Stimulated activated CD8-positive, alpha-beta memory T cell treated with anti-CD3 and anti-CD28 coated beads, Interleukin-15, amount 100 ng/mL, for 24 hours (primary cell): ENCODE data around the gene IGF2.
"Not testable (repeated sequence)": the region's sequence is repeated elsewhere in the genome, so short reads cannot be mapped to it uniquely, and the experiment has no call there.

Experiments used
- DNase-seq: peaks from one replicate; pipeline ENCODE4 v3.0.0-alpha.2; 2020; ENCODE audit warnings: low read depth

The IGF2 gene

DNA sequence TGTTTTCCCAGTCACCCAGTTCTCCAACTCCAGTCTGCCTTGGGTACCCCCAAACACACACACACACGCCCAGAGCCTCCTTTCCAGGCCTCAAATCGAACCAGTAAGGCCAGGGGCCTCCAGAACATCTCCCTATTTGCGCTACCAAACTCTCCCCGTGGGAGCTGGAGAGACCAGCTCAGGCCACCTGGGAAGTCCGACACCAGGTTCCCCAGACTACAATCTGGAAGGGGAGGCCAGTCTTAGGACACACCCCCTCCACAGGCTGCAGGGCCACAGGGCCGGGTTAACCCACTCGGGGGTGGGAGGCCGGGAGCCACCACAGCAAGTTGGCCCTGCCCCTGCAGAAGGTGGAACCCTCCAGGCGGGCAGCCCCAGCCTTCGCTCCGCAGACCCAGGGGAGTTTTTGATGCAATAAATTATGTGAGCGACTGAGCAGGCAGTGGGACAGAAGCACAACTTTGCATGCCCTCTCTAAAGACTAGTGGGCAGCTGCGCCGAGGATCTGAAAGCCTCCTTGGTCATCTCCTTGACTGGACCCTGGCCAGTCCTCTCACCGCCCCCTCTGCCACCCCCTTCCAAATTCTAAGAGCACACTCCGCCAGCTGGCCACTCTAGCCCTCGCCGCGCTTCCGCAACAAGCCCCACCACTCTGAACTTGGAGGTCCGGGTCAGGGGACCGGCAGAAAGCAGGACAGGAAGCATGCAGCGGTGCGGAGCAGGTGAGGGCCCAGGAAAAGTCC, 2.8 kb downstream of the IGF2 start:
- DNase-seq, result no peak

DNA sequence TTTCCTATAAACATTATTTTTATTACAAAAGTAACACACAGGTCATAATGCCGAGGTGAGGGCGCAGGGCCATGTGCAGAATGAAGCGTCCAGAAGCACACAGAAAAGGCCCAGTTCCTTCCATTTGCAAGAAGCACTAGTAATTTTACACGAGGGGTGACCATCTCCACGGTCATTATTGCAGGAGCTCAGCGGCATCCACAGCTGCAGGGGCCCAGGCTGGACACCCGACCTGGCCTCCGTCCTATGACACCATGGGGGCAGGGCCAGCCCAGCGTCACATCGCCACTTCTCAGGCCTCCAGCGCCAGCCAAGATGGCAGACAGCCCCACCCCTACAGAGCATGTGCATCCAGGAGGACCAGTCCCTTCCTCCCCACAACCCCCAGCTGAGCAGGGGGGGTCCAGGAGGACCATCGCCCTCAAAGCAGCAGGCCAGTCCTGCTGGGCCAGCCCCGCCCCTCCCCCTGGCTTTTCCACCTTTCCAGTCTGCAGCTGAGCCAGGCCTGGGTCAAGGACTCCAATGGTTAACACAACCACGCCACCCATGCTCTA, 3.5 kb downstream of the IGF2 start:
- no peak for DNase-seq

DNA sequence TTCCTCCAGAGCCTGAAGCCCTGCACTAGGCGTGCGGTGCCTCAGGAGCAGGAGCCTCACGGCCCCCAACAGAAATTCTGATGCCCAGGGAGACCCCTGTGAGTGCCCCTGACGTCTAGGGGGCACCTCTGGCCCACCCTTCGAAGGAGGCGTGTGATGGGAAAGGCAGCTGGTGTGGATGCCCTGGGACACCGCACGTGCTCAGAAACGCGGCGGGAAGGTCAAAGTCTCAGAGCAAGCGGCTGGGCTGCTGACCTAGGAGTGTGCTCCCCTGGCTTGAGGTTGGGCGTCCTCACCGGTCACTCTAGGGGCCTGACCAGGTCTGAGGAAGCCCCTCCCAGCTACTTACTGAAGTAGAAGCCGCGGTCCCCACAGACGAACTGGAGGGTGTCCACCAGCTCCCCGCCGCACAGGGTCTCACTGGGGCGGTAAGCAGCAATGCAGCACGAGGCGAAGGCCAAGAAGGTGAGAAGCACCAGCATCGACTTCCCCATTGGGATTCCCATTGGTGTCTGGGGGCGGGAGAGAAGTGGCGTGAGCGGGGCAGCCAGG, 4.1 kb downstream of the IGF2 start:
- no peak for DNase-seq

DNA sequence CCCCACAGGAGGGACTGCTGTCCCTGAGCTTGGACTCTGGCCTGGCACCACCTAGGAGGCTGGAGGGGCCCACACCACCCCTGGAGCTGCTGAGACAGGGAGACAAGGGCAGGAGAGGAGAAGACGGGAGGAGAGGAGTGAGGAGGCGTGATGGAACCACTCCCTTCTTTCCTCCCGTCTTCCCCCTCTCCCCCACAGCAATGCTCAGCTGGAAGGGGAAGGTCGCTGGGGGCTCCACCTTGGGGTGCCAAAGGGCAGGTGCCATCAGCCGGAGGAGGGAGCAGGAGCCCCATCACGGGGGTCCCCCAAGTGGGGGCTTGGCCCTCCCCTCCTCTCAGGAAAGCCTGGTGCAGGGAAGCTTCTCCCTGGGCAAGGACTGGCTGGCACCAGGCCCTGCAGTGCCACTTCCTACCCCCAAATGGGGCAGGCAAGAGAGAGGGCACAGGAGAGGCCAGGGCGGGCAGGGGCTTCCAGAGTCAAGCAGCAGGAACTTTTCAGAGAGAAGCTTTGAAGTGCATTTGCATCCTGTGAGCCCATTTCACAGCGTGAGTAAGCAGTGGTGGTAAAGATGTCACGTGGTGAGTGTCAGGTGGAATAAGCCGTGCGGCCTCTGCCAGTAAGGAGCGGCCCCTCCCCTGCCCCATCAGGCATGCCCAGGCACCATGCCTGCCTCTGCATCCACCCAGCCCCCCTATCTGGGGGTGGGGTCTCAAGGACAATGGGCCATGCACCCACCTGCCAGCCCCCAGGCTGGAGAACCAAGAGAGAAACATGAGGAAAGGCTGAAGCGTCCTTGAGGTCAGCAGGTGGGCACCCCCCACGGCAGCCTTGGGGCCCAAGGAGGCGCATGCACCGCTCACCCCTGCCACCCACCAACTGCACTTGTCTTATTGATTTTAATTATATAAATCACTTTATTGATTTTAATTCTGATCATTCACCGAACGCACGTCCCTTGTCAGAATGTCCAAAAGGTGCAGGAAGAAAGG, 4.9 kb downstream of the IGF2 start:
- no peak for DNase-seq

DNA sequence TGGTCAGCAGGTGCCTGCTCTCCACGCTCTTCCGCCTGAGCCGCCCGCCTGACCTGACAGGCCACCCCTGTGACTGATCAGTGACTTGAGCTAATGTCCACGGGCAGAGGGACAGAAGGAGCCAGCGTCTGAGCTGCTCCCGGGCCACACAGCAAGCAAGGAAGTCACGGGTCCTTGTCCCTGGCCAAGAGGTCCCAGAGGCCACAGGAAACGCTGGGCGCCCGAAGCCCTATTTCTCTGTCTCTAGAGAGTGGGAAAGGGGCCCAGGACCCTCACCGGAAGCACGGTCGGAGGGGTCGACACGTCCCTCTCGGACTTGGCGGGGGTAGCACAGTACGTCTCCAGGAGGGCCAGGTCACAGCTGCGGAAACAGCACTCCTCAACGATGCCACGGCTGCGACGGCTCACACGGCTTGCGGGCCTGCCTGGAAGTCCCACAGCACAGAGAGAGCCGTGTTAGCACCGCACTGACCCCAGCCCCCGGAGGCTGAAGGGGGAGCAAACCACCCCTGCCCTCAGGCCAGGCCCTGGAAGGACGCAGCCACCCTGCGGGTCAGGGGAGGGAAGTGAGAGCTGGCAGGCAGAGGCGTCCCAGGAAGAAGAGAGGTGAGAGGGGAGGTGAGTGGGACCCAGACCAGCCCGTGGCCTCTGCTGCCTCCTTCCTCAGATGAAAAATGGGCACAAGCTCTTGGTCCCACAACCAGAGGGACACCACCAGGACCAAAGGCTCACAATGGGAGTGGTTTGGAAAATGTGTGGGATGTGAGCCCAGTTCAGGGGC, 5.8 kb downstream of the IGF2 start:
- DNase-seq, result no peak

DNA sequence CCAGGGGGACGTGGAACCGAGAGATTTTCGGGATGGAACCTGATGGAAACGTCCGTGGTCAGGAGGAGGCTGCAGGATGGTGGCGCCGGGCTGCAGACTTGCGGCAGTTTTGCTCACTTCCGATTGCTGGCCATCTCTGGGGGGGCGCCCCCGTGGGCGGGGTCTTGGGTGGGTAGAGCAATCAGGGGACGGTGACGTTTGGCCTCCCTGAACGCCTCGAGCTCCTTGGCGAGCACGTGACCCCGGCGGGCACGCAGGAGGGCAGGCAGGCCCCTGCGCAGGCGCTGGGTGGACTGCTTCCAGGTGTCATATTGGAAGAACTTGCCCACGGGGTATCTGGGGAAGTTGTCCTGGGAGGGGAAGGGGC, 6.3 kb downstream of the IGF2 start:
- no peak for DNase-seq

DNA sequence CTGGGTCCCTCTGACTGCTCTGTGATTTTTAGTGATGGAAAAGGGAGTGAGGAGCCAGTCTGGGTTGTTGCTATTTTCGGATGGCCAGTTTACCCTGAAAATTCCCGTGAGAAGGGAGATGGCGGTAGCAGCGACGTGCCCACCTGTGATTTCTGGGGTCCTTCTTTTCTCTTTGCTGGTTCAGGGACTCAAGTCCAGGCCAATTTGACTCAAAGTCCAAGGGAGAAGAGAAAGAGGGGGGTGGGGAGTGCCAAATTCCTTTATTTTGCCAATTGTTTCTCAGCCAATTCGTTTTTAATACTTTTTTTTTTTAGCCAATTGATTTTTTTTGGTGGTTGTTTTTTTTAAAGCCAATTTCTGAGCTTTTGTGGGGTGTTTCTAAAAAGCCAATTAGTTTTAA, 6.9 kb downstream of the IGF2 start:
- no peak for DNase-seq

DNA sequence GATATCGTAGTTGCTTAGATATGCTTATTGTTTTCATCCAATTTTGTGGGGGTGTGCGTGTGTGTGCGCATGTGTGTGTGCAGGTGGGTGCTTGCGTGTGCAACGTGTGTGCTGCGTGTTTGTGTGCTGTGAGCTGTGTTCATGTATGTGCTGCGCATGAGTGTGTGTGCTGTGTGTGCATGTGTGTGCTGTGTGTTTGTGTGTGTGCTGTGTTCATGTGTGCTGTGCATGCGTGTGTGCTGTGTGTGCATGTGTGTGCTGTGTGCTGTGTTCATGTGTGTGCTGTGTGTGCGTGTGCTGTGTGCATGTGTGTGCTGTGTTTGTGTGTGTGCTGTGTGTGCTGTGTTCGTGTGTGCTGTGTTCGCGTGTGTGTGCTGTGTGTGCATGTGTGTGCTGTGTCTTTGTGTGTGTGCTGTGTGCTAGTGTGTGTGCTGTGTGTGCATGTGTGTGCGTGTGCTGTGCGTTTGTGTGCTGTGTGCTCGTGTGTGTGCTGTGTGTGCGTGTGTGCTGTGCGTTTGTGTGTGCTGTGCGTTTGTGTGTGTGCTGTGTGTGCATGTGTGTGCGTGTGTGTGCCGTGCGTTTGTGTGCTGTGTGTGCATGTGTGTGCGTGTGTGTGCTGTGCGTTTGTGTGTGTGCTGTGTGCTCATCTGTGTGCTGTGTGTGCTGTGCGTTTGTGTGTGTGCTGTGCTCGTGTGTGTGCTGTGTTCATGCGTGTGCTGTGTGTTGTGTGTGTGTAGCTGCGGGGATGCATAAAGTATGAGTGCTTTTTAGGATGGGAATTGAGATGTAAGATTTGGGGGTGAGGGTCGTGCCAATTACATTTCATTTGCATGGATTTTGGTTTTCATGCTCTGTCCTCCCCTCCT, 7.6 kb downstream of the IGF2 start:
- no peak for DNase-seq

DNA sequence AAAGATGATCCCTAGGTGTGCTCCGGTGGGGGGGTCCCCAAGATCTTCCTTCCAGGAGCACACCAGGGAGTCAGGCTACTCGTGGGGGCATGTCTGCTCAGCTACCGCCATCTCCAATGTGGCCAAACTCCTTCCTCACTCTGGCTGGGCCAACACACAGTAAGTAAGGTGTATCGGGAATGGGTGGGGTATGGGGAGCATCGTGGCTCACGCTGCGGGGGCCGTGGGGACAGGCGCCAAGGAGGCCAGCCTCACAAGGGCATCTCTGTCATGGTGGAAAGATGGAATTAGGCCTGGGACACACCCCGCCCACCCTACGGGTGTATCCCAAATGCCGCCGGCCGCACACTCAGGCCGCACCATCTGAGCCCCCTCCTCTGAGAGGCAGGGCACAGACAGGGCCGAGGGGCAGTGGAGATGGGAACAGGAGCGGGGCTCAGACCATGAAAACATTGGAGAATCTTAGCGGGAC, 8.3 kb downstream of the IGF2 start:
- DNase-seq, result no peak

DNA sequence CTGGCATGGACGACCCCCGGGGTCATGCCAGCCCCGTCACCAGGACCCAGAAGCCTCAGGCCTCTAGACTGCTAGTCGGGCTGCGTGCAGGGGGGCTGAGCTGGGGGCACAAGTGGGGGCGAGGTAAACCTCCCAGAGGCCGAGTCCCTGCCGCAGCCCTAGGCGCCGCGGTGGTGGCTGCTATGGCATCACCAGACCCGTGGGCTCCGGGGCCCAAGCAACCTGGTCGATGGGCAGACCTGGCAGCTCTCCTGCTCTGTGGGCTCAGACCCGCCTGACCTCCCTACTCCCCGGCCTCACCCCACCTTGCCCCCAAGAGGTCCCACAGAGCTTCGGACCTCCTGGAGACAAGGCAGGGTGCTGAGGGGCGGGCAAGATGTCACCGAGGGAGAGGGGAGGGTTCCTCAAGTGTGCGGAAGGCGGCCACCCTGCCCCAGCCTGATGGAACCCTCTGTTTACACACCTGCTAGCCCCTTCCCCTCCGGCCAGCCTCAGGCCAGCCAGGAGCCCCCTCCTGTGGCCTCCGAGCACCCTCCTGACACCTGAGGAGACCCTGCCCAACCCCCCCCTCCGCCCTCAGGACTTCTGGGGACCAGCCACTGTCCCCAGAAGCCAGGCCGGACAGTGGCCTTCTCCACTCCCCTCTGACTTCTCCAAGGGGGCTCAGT, 9.4 kb downstream of the IGF2 start:
- DNase-seq, result no peak

DNA sequence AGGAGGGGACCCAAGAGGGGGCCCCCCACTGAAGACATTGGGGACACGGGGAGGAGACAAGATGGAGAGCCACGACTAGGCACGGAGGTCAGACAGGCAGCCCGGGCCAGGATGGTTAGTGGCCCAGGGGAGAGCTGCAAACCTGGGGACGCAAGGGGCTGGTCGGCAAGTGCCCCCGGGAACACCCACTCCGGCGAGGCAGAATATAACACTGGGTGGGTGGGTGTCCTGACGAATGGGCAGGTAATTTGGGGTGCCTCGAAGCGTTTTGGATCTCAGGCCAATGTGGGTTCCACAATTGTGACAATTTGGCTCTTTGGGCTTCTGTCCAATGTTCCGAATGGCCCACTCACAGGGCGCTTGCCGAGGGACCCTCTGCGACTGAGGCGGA, 9.9 kb downstream of the IGF2 start:
- no peak for DNase-seq

DNA sequence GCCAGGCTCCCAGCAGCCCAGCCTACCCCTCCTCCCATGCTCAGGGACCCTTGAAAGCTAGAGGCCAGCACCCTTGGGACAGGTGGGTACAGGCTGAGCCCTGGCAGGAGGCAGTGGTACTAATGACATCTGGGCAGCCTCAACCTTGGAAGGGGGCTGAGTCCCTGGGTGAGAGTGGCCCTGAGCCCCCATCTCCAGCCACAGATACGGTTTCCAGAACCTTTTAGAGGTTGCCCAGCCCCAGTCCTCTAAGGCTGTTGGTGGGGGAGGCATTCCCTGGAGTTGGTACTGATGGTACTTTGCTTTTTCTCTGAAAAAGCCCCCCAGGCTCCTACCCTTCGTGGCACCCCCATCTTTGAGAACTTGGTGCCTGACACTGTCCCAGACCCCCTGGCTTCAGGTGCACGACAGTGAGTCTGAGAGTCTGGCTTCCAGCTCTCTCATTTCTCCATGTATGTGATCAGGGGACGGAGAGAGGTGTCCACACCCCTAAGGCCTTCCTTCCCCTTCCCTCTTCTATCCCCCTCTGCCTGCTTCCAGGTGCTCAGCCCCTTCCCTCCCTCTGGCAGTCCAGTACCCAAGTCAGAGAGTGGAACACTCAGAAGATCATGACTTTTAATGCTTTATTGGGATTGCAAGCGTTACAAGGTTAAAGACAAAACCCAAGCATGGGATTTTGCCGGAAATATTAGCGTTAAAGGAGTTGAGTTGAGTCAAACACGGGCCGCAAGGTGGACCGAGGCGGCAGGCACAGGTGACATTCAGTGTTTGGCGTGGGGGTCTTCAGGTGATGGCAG, 10.5 kb downstream of the IGF2 start:
- DNase-seq, result no peak

DNA sequence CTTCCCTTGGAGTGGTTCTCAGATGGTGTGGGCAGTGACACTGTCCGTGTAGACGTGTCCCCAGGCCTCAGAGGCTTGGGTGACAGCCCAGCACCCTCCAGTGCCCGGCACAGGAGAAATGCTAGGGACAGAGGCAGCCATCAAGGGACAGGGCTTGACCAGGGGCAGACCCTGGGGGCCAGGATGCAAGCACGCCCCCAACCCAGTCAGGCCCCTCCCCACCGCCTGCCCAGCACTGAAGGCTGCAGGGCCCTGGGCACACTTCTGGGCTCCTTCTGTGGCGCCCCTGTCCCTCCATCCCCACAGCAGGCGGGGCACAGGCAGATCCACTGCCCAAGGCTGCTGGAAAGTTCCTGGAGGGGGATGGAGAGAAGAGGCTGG, 11.1 kb downstream of the IGF2 start:
- no peak for DNase-seq

DNA sequence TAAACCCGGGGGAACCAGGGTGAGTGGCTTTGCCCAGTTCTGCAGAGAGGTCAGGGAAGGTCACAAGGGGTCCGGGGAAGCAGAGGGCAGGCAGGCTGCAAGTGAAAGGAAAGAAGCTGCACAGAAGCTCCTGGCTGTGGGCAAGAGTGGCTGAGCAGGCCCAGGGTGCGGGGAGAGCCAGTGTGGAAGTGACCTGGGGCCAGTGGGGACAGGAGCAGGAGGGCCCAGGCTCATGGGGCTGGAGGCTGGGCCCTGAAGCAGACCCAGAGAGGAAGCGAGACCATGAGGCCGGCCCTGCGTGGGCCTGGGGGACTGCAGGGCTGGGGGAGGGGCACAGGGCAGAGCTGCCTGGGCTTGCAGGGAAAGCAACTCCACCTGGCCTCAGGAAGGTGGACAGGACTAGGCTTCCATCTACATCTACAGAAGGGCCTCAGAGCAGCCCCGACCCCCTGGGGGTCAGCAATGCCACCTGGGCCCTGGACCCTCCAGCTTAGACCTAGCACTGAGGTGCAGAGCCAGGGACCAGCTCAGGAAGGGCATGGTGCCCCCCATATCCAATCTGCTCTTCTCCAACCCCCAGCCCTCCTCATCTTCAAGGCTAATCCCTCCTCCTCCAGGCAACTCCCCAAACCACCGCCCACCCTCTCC, 11.6 kb downstream of the IGF2 start:
- DNase-seq, result no peak

DNA sequence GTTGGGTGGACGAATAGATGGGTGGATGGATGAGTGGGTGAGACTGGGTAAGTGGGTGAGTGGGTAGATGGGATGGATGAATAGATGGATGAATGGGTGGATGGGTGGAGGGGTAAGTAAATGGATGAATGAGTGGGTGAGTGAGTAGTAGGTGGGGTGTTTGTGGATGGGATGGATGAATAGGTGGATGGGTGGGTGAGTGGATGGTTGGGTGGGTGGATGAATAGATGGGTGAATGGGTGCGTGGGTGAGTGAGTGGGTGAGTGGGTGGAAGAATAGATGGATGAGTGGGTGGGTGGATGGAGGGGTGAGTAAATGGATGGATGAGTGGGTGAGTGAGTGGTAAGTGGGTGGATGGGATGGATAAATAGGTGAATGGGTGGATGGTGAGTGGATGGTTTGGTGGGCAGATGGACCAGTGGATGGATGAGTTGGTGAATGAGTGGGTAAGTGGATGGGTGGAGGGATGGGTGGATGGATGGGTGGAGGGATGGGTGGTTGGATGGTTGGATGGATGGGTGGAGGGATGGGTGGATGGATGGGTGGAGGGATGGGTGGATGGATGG, 12.6 kb downstream of the IGF2 start:
- DNase-seq, result no peak

DNA sequence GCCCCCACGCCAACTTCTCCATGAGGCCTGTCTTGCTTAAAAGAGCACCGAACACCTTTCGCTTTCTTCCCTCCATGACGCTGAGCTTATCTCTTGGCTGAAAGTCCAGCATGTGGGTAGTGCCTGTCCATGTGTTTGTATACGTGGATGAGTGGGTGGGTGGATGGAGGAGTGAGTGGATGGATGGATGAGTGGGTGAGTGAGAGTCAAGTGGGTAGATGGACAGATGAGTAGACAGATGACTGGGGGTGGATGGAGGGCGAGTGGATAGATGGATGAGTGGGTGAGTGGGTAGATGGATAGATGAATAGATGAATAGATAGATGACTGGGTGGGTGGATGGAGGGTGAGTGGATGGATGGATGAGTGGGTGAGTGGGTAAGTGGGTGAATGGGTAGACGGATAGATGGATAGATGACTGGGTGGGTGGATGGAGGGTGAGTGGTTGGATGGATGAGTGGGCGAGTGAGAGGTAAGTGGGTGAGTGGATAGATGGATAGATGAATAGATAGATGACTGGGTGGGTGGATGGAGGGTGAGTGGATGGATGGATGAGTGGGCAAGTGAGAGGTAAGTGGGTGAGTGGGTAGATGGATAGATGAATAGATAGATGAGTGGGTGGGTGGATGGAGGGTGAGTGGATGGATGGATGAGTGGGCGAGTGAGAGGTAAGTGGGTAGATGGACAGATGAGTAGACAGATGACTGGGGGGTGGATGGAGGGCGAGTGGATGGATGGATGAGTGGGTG, 14.3 kb downstream of the IGF2 start:
- DNase-seq, result not testable (repeated sequence)

DNA sequence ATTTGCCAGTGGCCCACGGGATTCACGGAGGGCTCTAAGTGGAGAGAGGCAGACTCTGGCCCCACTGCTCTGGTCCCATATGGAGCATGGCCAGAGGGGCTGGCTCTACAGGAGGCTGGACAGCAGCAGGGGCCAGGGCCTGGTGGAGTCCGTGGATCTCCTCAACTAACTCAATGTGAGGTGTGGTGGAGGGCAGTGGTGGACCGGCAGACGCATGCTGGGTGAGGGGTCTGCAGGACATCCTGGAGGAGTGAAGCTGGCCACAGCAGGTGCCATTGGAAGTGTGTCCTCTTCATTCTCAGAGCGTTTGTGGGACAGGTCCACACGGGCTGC, 15.6 kb downstream of the IGF2 start:
- DNase-seq, result no peak
